KBM-7 (cell line): ENCODE measurements around the gene C9orf72.
"Not testable (repeated sequence)": the region's sequence is repeated elsewhere in the genome, so short reads cannot be mapped to it uniquely, and the experiment has no call there.

Source experiments
- DNase-seq: peaks from one replicate; pipeline ENCODE4 v3.0.0-alpha.2; 2015
- in situ Hi-C: fragments of 300-500 bp; cut with MboI; formaldehyde crosslinking; loops from 2 replicates; pipeline ENCODE4 v1.14.3; 2020; ENCODE audit warnings: low sequenced_read_pairs, low pct_unique_long_range_greater_than_20kb, mixed read lengths

The C9orf72 gene, protein sequence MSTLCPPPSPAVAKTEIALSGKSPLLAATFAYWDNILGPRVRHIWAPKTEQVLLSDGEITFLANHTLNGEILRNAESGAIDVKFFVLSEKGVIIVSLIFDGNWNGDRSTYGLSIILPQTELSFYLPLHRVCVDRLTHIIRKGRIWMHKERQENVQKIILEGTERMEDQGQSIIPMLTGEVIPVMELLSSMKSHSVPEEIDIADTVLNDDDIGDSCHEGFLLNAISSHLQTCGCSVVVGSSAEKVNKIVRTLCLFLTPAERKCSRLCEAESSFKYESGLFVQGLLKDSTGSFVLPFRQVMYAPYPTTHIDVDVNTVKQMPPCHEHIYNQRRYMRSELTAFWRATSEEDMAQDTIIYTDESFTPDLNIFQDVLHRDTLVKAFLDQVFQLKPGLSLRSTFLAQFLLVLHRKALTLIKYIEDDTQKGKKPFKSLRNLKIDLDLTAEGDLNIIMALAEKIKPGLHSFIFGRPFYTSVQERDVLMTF

DNA sequence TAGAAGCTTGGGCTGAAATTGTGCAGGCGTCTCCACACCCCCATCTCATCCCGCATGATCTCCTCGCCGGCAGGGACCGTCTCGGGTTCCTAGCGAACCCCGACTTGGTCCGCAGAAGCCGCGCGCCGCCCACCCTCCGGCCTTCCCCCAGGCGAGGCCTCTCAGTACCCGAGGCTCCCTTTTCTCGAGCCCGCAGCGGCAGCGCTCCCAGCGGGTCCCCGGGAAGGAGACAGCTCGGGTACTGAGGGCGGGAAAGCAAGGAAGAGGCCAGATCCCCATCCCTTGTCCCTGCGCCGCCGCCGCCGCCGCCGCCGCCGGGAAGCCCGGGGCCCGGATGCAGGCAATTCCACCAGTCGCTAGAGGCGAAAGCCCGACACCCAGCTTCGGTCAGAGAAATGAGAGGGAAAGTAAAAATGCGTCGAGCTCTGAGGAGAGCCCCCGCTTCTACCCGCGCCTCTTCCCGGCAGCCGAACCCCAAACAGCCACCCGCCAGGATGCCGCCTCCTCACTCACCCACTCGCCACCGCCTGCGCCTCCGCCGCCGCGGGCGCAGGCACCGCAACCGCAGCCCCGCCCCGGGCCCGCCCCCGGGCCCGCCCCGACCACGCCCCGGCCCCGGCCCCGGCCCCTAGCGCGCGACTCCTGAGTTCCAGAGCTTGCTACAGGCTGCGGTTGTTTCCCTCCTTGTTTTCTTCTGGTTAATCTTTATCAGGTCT is at the start of gene C9orf72:
TSS of gene C9orf72 (minus strand) at position 564 of the 716 bp plus-strand sequence. CDS start 6,361 bp downstream, outside the sequence.
- DNase-seq, result peak; percentile 60
- in situ Hi-C loops, result no loop called here

DNA sequence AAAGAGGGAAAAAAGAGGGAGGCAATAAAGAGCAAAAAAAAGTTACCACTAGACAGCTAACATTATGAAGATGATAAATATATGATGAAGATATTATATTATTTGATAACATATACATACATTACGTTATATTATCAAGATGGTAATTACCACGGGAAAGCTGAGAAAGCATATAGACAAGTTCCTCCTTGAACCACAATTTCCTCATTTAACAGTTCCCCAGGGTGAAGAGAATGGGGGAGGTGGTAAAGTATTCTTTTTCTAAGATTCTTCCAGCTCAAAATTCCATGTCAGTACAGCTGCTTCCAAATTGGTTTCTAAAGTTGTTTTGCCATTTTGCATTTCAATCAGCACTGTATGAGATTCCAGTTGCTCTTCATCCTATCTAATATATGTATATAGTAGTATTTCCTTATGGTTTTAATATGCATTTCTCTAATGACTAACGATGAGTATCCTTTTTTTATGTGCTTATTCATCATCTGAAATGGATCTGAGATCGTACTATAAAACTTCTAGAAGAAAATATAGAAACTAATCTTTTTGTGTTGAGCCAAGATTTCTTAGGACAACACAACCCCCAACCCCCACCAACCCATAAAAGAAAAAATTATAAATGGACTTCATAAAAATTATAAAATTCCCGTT is 49.5 kb upstream of the C9orf72 start:
- DNase-seq, result peak; percentile 50
- in situ Hi-C loops, result no loop called here

DNA sequence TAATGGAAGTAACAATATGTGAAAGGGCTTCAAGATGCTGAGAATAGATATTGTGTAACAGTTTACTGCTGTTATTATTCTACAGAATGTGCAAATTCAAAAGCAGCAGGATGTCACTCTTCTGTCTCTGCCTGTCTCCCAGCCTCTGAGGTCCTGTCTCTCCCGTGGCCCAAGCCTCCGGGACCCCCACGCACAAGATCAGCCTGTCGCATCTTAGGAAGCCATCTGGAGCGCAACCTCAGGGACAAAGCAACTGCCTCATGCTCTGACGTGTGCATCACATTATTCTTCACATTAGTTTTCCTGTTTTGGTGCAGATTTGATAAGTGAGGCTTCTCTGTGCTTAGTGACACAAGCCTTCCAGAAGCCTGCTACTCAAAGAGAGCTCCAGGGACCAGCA is 46.5 kb upstream of the C9orf72 start:
- in situ Hi-C loops, result no loop called here

DNA sequence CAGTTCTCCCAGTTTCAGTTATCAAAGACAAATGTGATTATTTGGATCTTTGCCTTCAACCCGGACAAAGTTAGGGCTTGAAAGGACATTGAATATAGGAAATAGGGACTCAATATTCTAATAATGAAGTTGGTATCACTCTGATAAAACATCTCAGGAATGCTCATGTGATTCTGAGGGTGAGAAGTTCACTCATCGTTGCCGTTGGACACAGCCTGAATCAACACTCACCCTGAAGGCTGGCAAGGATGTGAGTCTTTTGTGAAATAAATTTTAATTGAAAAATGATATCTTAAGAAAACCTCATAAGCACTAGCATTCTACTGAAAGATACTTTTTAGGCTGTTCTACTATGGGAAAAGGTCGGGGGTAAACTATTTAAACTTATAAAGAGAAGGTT is 44.8 kb upstream of the C9orf72 start:
- in situ Hi-C loops, result no loop called here
- no peak for DNase-seq

More for the DNA sequence above, 46.5 kb upstream of the C9orf72 start:
- no peak for DNase-seq

GRCh38 chr9:27614551-27614950 is 41.3 kb upstream of the C9orf72 start:
- no peak for DNase-seq
- in situ Hi-C loops, result no loop called here

DNA sequence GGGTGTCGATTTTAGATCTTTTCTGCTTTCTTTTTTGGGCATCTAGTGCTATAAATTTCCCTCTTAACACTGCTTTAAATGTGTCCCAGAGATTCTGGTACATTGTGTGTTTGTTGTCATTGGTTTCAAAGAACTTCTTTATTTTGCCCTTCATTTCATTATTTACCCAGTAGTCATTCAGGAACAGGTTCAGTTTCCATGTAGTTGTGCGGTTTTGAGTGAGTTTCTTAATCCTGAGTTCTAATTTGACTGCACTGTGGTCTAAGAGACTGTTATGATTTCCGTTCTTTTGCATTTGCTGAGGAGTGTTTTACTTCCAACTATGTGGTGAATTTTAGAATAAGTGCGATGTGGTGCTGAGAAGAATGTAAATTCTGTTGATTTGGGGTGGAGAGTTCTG is 38.8 kb upstream of the C9orf72 start:
- in situ Hi-C loops, DNase-seq: not testable (repeated sequence)

DNA sequence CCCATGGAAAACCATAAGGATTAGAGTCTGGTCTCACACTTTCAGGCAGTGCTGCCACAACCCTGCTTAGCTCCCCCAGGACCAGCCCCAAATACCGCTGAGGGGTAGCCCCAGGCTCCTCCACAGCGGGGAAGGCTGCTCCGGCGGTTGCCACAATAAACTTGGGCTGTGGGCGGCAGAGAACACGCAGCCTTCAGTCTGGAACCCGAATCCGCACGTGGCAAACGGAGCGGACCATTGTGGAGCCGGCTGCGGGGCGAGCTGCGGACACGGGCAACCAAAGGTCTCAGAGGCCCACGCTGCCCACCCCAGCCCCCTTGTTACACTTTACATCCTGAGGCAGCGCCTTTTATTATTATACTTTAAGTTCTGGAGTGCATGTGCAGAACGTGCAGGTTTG is 37.3 kb upstream of the C9orf72 start:
- DNase-seq, result no peak
- in situ Hi-C loops, result no loop called here

DNA sequence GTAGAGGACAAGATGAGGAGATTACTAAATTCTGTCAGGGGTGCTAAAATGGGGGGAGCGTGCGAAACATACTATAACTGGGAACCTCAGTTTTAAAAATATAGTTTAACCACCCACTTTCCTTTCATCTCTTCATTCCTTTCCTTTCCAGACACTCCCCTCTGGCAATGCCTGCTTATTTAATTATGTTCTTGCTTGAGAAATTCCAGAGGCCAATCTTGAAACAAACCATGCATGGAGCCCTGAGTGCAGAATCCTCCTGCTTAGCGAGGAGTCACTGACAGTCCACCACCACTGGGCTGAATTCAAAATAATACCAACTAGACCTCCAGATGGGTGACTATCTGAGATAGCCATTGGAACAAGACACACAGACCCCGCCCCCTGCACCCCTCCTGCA is 29.7 kb upstream of the C9orf72 start:
- in situ Hi-C loops, result no loop called here
- no peak for DNase-seq

GRCh38 chr9:27602142-27602861 is 29.0 kb upstream of the C9orf72 start:
- in situ Hi-C loops, result no loop called here
- DNase-seq, result peak; percentile 71

DNA sequence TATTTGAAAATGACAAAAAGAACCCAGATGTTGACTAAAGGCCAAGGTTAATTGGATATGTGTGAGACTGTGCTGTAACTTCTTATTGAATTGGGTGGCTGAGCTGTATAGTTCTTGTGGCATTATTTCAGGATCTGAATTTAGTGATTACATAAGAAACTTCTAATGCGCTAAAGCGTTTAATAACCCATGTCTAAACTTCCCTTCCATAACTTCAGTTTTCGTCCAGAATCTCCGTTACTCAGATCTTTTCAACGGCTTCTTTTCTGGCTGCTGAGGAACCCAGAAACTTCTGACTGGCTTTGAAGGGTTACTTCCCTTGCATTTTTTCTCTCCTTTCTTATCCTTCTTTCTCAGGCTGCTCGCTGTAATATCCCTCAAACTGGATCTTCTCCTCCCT is 28.1 kb upstream of the C9orf72 start:
- in situ Hi-C loops, result no loop called here
- DNase-seq, result no peak

DNA sequence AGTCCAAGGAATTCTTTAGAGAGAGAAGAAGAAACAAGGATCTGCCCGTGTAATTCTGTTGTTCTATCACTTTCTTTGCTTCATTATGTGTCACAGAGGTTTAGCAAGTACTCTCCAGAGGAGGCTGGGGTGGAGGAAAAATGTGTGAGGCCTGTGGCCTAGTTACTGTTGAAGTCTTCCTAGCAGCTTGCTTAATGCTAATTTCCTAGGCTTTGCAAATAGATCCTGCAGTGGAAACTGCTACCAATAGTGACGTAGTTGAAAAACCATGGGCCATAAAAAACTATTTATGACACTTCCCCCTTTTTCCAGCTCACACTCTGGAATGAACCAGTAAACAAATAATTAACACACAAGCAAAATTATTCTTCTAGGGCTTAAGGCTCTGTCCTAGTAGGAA is 27.0 kb upstream of the C9orf72 start:
- peak; percentile 66 for DNase-seq
- in situ Hi-C loops, result no loop called here

DNA sequence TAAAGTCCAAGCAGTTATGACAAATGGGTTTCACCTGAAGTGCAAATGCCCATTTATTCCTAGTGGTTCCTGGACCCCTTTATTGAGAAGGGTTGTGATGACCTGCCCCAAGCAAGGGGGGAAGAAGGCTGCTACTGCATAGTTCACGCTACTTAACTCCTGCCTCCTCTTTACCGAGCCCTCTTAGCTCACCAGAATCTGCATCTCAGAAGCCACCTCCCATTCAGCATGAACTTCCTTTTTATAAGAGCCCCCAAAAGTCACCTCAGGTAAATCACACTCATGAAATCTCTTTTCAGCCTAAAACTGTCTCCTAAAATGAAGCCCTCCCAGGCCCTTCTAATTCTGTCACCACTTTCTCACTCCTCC is 26.6 kb upstream of the C9orf72 start:
- DNase-seq, result no peak
- in situ Hi-C loops, result no loop called here

- DNase-seq, result peak; percentile 45
- in situ Hi-C loops, result no loop called here
Measured at GRCh38 chr9:27599102-27599869, 26.0 kb upstream of the C9orf72 start.

DNA sequence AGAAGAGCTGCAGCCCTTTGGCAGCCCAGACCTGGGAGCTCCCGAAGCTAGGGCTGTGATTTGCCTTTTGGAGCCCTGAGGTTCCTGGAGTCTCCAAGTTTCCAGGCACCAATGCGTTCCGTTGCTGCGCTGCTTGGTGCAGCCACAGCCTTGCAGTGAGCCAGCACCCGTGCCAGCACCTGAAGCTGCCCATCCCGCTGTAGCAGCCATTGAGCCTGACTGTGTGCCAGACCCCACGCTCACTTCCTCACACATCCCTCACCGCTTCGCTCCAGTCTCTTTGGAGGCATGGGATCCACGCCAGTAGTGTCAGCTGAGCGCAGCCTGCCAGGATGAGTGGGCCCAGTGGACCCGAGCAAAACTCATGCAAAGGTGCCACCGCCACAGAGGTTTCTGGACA is 22.5 kb upstream of the C9orf72 start:
- no peak for DNase-seq
- in situ Hi-C loops, result no loop called here

DNA sequence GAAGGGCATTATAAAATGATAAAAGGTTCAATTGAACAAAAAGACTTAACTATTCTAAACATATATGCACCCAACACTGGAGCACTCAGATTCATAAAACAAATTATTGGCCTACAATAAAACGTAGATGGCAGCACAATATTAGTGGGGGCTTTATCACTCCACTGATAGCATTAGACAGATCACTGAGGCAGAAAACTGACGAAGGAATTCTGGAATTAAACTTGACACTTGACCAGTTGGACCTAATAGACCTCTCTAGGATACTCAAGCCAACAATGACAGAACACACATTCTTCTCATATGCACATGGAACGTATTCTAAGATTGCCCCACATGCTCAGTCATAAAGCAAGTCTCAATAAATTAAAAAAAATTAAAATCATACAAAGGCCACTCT is 18.4 kb upstream of the C9orf72 start:
- DNase-seq, result no peak
- in situ Hi-C loops, result no loop called here

DNA sequence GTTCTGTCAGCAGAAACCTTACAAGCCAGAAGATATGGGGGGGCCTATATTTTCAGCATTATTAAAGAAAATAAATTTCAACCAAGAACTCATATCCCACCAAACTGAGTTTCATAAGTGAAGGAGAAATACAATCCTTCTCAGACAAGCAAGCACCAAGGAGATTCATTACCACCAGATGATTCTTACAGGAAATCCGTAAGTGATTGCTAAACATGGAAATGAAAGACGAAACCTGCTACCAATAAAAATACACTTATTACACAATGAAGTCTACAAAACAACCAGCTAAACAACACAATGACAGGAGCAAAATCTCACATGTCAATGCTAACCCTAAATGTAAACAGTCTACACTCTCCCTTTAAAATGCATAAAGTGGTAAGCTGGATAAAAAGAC is 17.8 kb upstream of the C9orf72 start:
- no peak for DNase-seq
- in situ Hi-C loops, result no loop called here

DNA sequence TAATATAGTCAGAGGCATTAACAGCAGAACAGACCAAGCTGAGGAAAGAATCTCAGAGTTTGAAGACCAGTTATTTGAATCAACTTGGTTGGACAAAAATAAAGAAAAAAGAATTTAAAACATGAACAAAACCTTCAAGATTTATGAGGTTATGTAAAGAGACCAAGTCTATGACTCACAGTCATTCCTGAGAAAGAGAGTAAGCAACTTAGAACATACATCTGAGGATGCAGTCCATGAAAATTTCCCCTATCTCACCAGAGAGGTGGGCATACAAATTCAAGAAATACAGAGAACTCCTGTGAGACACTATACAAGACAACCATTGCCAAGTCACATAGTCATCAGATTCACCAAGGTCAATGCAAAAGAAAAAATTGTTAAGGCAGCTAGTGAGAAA is 17.4 kb upstream of the C9orf72 start:
- no peak for DNase-seq
- in situ Hi-C loops, result no loop called here

DNA sequence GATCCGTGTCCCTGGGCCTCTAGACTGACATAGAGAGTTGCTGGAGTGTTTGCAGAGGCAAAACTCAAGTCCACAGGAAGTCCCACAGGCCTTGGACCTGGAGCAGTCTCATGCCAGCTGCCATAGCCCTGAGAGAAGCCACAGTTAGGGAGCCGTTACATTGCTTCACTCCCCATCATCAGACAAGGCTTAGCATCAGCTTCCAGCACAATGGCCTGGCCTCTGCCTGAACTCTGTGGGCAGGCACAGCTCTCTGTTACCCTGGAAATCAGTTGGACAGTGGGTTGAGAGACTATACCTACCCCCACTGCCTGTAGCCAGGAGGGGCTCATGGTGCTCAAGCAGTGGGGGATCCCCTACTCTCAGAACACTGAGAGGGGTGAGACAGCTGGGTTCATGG is 16.2 kb upstream of the C9orf72 start:
- DNase-seq, result no peak
- in situ Hi-C loops, result no loop called here

DNA sequence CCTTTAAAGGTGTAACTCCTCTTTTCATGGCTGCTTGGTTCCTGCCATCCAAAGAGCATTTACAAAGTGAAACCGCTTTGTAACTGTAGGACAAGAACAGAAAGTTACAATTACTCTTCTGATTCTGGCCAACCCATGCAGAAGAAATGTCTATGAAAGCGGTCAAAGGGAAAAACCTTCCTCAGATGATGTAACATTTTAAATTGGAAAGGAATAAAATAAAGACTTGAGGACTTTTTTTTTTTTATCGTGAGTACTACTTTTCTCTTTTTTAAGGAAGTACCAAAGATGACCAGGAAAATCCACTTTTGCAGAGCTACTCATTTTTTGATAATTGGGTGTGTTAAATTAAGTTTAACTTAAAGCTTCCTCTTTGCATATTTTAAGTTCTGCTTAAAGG is 13.0 kb upstream of the C9orf72 start:
- DNase-seq, result peak; percentile 19
- in situ Hi-C loops, result no loop called here
